OCI-LY1 (cell line): Measurements from ENCODE around the gene COX6A1.

Source experiments
- H2AFZ ChIP-seq: fragments of 200-600 bp; sonication (generic), shearing (Covaris generic); 2 replicates; pipeline ENCODE4 v1.6.0; 2014; ENCODE audit warnings: antibody characterized with exemption, mild to moderate bottlenecking, low read length
- H3F3A ChIP-seq: fragments of 200-600 bp; sonication (generic), shearing (Covaris generic); 2 replicates; pipeline ENCODE4 v1.6.0; 2014; ENCODE audit warnings: mild to moderate bottlenecking, antibody characterized with exemption, low read length, moderate library complexity; ENCODE audit not compliant: insufficient read depth
- H3K27ac ChIP-seq: fragments of 200-600 bp; sonication (generic); 2 replicates; pipeline ENCODE4 v1.5.1; 2014; ENCODE audit warnings: low read length, mixed run types, mild to moderate bottlenecking, low read depth; ENCODE audit not compliant: poor library complexity, severe bottlenecking
- H3K27me3 ChIP-seq: fragments of 200-600 bp; sonication (generic); 2 replicates; pipeline ENCODE4 v1.6.0; 2014; ENCODE audit warnings: antibody characterized with exemption, mild to moderate bottlenecking, low read length, moderate library complexity; ENCODE audit not compliant: insufficient read depth
- H3K36me3 ChIP-seq: fragments of 200-600 bp; sonication (generic); 2 replicates; pipeline ENCODE4 v1.6.1; 2014; ENCODE audit warnings: mild to moderate bottlenecking, antibody characterized with exemption, low read length, moderate library complexity, mixed read lengths; ENCODE audit not compliant: insufficient read depth
- H3K4me1 ChIP-seq: fragments of 200-600 bp; sonication (generic); 2 replicates; pipeline ENCODE4 v1.5.1; 2014; ENCODE audit warnings: mild to moderate bottlenecking, low read length, moderate library complexity; ENCODE audit not compliant: insufficient read depth, severe bottlenecking
- H3K4me2 ChIP-seq: fragments of 200-600 bp; sonication (generic), shearing (Covaris generic); 2 replicates; pipeline ENCODE4 v1.6.1; 2014; ENCODE audit warnings: low read length
- H3K4me3 ChIP-seq: fragments of 200-600 bp; sonication (generic); 2 replicates; pipeline ENCODE4 v1.5.1; 2014; ENCODE audit warnings: low read length, low read depth, mild to moderate bottlenecking, mixed read lengths; ENCODE audit not compliant: poor library complexity, severe bottlenecking
- H3K79me2 ChIP-seq: fragments of 200-600 bp; shearing (Covaris generic); 2 replicates; pipeline ENCODE4 v1.6.1; 2016; ENCODE audit warnings: mixed run types, low read length, mixed read lengths; ENCODE audit not compliant: insufficient read depth
- H3K9ac ChIP-seq: fragments of 200-600 bp; sonication (generic), shearing (Covaris generic); 2 replicates; pipeline ENCODE4 v1.6.1; 2014; ENCODE audit warnings: mild to moderate bottlenecking, low read length, mixed read lengths
- H3K9me2 ChIP-seq: fragments of 200-600 bp; sonication (generic), shearing (Covaris generic); 2 replicates; pipeline ENCODE4 v1.6.1; 2014; ENCODE audit warnings: low read depth, mild to moderate bottlenecking, low read length, mixed read lengths
- H3K9me3 ChIP-seq: fragments of 200-600 bp; shearing (Covaris generic); 2 replicates; pipeline ENCODE4 v1.6.1; 2014; ENCODE audit warnings: low read length, mixed read lengths
- H4K20me1 ChIP-seq: fragments of 200-600 bp; sonication (generic), shearing (Covaris generic); 2 replicates; pipeline ENCODE4 v1.6.0; 2016; ENCODE audit warnings: mild to moderate bottlenecking, low read length; ENCODE audit not compliant: insufficient read depth
- EZH2 ChIP-seq: fragments of 200-600 bp; sonication (generic), shearing (Covaris generic); IDR thresholded peaks from 2 replicates; pipeline ENCODE4 v1.8.0; 2017; ENCODE audit warnings: borderline replicate concordance, mixed run types, mild to moderate bottlenecking, antibody characterized with exemption, low read length, moderate library complexity, mixed read lengths
- TF ChIP-seq, protein P1 (sequence below): fragments of 200-600 bp; sonication (generic), shearing (Covaris generic); IDR thresholded peaks from 2 replicates; pipeline ENCODE4 v1.5.1; 2017; ENCODE audit warnings: mild to moderate bottlenecking, antibody characterized with exemption, low read length, moderate library complexity, mixed read lengths

Gene COX6A1

DNA sequence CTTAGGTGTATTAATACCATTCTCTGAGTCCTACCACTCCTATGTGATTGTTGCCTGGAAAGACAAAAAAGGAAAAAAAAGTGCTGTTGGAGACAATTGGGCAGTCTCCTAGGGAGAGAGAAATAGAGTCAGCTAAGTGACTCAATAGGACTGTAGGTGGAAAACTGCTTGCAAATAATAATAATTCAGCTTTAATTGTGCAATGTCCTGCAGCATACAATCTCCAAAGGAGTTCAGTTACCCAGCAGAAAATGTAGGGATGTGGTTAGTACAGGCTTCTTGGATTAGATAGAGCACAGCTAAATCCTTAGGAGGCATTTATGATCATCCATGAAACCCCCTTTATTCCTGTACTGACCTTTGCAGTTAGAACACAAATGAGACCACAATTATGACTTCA, 34.6 kb downstream of the COX6A1 start:
- no peaks in the 10 kb centered on the region for H4K20me1 ChIP-seq
- no peaks in the 10 kb centered on the region for H3F3A ChIP-seq
- peak overlapping the region; percentile 11 for H3K27ac ChIP-seq
- H3K79me2 ChIP-seq, result peaks cover 16% of the 10 kb centered on the region
- TF ChIP-seq, protein P1, sequence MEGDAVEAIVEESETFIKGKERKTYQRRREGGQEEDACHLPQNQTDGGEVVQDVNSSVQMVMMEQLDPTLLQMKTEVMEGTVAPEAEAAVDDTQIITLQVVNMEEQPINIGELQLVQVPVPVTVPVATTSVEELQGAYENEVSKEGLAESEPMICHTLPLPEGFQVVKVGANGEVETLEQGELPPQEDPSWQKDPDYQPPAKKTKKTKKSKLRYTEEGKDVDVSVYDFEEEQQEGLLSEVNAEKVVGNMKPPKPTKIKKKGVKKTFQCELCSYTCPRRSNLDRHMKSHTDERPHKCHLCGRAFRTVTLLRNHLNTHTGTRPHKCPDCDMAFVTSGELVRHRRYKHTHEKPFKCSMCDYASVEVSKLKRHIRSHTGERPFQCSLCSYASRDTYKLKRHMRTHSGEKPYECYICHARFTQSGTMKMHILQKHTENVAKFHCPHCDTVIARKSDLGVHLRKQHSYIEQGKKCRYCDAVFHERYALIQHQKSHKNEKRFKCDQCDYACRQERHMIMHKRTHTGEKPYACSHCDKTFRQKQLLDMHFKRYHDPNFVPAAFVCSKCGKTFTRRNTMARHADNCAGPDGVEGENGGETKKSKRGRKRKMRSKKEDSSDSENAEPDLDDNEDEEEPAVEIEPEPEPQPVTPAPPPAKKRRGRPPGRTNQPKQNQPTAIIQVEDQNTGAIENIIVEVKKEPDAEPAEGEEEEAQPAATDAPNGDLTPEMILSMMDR, result no peak
- TF ChIP-seq EZH2, result no peak
- H3K9me2 ChIP-seq, result no peaks in the 10 kb centered on the region
- H3K36me3 ChIP-seq, result peaks cover 4% of the 10 kb centered on the region; the same call in 1 of the 2 replicates
- peaks cover 64% of the 10 kb centered on the region for H3K4me1 ChIP-seq
- peak overlapping the region; percentile 99; the same call in 1 of the 2 replicates for H3K4me2 ChIP-seq
- no peak overlapping the region for H3K4me3 ChIP-seq
- no peak overlapping the region for H2AFZ ChIP-seq
- H3K27me3 ChIP-seq, result no peaks in the 10 kb centered on the region
- H3K9ac ChIP-seq, result no peak overlapping the region
- H3K9me3 ChIP-seq, result no peaks in the 10 kb centered on the region

DNA sequence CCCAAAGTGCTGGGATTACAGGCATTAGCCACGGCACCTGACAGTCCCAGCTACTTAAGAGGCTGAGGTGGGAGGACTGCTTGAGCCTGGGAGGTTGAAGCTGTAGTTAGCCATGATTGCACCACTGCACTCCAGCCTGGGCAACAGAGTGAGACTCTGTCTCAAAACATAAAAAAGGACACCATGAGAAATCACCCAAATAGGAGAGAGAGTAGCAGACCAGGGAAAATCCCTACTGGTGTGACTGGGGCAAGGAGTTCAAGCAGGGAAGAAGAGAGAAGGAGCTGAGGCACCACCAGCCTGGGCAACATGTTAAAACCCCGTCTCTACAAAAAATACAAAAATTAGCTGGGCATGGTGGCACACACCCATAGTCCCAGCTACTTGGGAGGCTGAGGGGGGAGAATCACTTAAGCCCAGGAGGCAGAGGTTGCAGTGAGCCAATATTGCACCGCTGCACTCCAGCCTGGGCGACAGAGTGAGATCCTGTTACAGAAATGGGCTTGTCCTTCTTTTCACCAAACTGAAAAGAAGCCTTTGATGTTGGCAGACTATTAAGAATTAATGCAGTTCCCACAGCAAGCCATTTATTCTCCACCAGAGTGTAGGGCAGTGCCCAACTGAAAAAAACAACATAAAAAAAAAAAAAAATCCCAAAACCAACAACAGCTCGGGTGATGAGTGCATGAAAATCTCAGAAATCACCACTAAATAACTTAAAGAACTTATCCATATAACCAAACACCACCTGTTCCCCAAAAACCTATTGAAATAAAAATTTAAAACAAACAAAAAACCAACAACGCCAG, 36.1 kb downstream of the COX6A1 start:
- Histone ChIP-seq H3K4me2 (no peak overlapping the region), H3K4me3 (no peak overlapping the region), H2AFZ (no peak overlapping the region), H3K4me1 (peaks cover 57% of the 10 kb centered on the region), H3K9ac (no peak overlapping the region), H3K36me3 (no peaks in the 10 kb centered on the region), H3K9me3 (no peaks in the 10 kb centered on the region), H3K27ac (peak overlapping the region; percentile 33), H3K79me2 (peaks cover under 1% of the 10 kb centered on the region), H3F3A (no peaks in the 10 kb centered on the region), H3K27me3 (no peaks in the 10 kb centered on the region), H4K20me1 (no peaks in the 10 kb centered on the region), H3K9me2 (no peaks in the 10 kb centered on the region)
- no peak for TF ChIP-seq EZH2
- TF ChIP-seq, protein P1, result no peak

DNA sequence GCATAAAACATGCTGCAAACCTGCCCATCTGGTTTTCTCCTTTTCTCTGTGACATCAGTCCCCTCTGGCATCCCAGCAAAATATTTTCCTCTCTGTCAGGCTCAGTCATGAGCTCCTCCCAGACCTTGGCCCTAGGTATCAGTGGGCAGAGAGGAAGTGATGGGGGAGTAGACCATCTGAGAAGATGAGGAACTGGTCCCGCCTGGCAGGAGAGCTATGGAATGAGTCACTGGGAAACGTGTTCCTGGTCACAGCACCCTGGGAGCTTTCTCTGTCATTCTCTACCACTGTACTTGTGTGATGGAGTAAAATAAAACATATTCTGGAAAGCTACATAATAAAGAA, 36.7 kb downstream of the COX6A1 start:
- Histone ChIP-seq H3K4me1 (peaks cover 57% of the 10 kb centered on the region), H2AFZ (no peak overlapping the region), H3K79me2 (no peaks in the 10 kb centered on the region; the same call in 1 of the 2 replicates)

More for the DNA sequence above, 36.7 kb downstream of the COX6A1 start:
- Histone ChIP-seq H3K4me2 (no peak overlapping the region), H3K9me3 (no peaks in the 10 kb centered on the region), H3K9ac (no peak overlapping the region), H3K36me3 (no peaks in the 10 kb centered on the region), H3K27me3 (no peaks in the 10 kb centered on the region), H3K9me2 (no peaks in the 10 kb centered on the region), H3K4me3 (no peak overlapping the region), H3K27ac (peak overlapping the region; percentile 33), H4K20me1 (no peaks in the 10 kb centered on the region), H3F3A (no peaks in the 10 kb centered on the region)
- no peak for TF ChIP-seq EZH2
- TF ChIP-seq, protein P1, result no peak
